Tibial artery (tissue), 4 donors: ENCODE measurements around the gene RNU2-63P.
"Not testable (repeated sequence)": the region's sequence is repeated elsewhere in the genome, so short reads cannot be mapped to it uniquely, and the experiment has no call there.

Experiments used
- DNase-seq, 2 donors: peaks; one replicate each; pipeline ENCODE4 v3.0.0-alpha.2; 2019
- H3K27ac ChIP-seq, 2 donors: fragments of 200-600 bp; sonication (generic) in 1 of 2; 1 replicate in 1 of 2; 2 replicates in 1 of 2; pipeline ENCODE4 v1.5.1; 2018 to 2019; ENCODE audit warnings: mild to moderate bottlenecking in 1 of 2
- H3K27me3 ChIP-seq, 2 donors: fragments of 200-600 bp; sonication (generic) in 1 of 2; one replicate each; pipeline versions ENCODE4 v1.5.1 to v1.6.0; 2016 to 2019
- H3K36me3 ChIP-seq, 3 donors: fragments of 200-600 bp; sonication (generic) in 2 of 3; one replicate each; pipeline ENCODE4 v1.5.1; 2016 to 2019; ENCODE audit warnings: mild to moderate bottlenecking in 2 of 3
- H3K4me1 ChIP-seq, 4 donors: fragments of 200-600 bp; sonication (generic) in 2 of 4; 1 replicate in 3 of 4; 2 replicates in 1 of 4; pipeline ENCODE4 v1.5.1; 2016 to 2019
- H3K4me3 ChIP-seq, 2 donors: fragments of 200-600 bp; sonication (generic) in 1 of 2; 1 replicate in 1 of 2; 2 replicates in 1 of 2; pipeline ENCODE4 v1.5.1; 2018 to 2019; ENCODE audit warnings: mild to moderate bottlenecking in 2 of 2
- H3K9me3 ChIP-seq, 3 donors: fragments of 200-600 bp; sonication (generic) in 1 of 3; one replicate each; pipeline ENCODE4 v1.5.1; 2016 to 2019
- intact Hi-C: fragments of 100-400 bp; cut with DNase I; formaldehyde crosslinking; loops from one replicate; pipeline ENCODE4 v1.15.0; 2023; ENCODE audit warnings: low total_unique reads
- TF ChIP-seq, protein P1 (sequence below), 2 experiments: fragments of 200-600 bp in 1 of 2; fragments of 450-650 bp in 1 of 2; IDR thresholded peaks; one replicate each; pipeline ENCODE4 v1.5.1; 2017 to 2019; ENCODE audit warnings: antibody characterized with exemption in 2 of 2, mild to moderate bottlenecking in 1 of 2, moderate library complexity in 1 of 2

The RNU2-63P gene

DNA sequence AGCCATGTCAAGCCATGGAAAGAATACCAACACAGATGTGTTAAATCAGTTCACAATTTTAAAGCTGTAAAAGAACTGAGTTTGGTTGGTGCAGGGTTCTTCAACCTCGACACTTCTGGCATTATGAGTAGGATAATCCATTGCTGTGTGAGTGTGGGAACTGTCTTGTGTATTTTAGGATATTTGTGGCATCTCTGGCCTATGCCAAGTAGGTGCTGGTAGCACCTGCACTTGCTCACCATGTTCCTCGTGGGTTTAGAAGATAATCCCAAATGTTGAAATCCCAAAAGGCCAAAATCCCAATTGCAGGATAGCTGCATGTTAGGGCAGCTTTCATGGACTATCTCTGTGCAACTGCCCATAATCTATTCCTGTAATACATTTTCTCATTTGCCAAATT, 35.4 kb upstream of the RNU2-63P start:
- no peaks in the 10 kb centered on the region for H3K27me3 ChIP-seq
- intact Hi-C loops, result loop anchor here (5.0 kb wide), 1 partner anchor 116 kb away; no protein-coding TSS in a partner anchor

DNA sequence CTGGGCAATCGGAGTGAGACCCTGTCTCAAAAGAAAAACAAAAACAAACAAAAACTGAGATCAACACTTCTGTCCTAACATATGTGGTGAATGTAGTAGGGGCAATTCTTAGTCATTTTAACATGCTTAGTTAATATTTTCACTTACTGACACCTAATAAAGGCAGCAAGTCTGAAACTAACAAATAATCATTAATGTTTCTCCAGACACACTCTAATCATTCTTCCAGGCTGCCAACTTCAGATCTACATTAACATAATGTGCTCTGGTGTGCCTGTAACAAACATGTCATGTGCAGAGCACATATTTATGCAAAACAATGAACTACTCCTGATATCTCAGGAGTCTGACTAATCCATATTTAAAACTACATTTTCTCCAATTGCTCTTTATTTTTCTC, 33.3 kb upstream of the RNU2-63P start:
- Histone ChIP-seq H3K4me3 (no peak overlapping the region), H3K36me3 (peaks cover 0 to 5% (median 0%) of the 10 kb centered on the region in 3 donors), H3K27me3 (no peaks in the 10 kb centered on the region), H3K27ac (no peak overlapping the region), H3K9me3 (no peaks in the 10 kb centered on the region), H3K4me1 (peaks cover 0 to 30% (median 17%) of the 10 kb centered on the region in 4 donors)
- DNase-seq, result no peak
- TF ChIP-seq, protein P1, sequence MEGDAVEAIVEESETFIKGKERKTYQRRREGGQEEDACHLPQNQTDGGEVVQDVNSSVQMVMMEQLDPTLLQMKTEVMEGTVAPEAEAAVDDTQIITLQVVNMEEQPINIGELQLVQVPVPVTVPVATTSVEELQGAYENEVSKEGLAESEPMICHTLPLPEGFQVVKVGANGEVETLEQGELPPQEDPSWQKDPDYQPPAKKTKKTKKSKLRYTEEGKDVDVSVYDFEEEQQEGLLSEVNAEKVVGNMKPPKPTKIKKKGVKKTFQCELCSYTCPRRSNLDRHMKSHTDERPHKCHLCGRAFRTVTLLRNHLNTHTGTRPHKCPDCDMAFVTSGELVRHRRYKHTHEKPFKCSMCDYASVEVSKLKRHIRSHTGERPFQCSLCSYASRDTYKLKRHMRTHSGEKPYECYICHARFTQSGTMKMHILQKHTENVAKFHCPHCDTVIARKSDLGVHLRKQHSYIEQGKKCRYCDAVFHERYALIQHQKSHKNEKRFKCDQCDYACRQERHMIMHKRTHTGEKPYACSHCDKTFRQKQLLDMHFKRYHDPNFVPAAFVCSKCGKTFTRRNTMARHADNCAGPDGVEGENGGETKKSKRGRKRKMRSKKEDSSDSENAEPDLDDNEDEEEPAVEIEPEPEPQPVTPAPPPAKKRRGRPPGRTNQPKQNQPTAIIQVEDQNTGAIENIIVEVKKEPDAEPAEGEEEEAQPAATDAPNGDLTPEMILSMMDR (IDR thresholded peaks at IDR 0.05), result no peak
- intact Hi-C loops, result loop anchor here (5.0 kb wide), 1 partner anchor 118 kb away; no protein-coding TSS in a partner anchor

More for the DNA sequence above, 35.4 kb upstream of the RNU2-63P start:
- TF ChIP-seq, protein P1 (IDR thresholded peaks at IDR 0.05), result no peak
- peaks cover 0 to 36% (median 17%) of the 10 kb centered on the region in 4 donors for H3K4me1 ChIP-seq
- H3K36me3 ChIP-seq, result peaks cover 0 to 5% (median 0%) of the 10 kb centered on the region in 3 donors
- DNase-seq, result no peak
- no peak overlapping the region for H3K27ac ChIP-seq
- H3K4me3 ChIP-seq, result no peak overlapping the region
- no peaks in the 10 kb centered on the region for H3K9me3 ChIP-seq

DNA sequence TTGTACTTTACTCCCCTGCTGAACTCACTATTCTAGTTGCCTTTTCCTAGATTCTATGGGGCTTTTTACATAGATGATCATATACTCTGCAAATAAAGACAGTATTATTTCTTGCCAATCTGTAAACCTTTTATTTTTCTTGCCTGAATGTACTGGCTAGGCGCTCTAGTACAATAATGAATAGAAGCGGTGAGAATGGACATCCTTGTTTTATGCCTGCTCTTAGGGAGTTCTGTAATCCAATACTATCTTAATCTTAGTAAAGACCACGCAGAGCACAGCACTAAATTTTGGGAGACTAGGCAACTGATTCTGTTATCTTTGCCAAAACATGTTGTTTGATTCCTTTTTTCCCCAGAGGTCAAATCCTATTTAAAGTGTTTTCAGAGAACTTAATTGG, 32.2 kb upstream of the RNU2-63P start:
- peaks cover 0 to 5% (median 4%) of the 10 kb centered on the region in 3 donors for H3K36me3 ChIP-seq
- intact Hi-C loops, result no loop called here
- DNase-seq, result no peak
- TF ChIP-seq, protein P1 (IDR thresholded peaks at IDR 0.05), result no peak
- H3K9me3 ChIP-seq, result no peaks in the 10 kb centered on the region
- no peak overlapping the region for H3K27ac ChIP-seq
- peaks cover 0 to 19% (median 8%) of the 10 kb centered on the region in 4 donors for H3K4me1 ChIP-seq
- no peaks in the 10 kb centered on the region for H3K27me3 ChIP-seq
- H3K4me3 ChIP-seq, result no peak overlapping the region

DNA sequence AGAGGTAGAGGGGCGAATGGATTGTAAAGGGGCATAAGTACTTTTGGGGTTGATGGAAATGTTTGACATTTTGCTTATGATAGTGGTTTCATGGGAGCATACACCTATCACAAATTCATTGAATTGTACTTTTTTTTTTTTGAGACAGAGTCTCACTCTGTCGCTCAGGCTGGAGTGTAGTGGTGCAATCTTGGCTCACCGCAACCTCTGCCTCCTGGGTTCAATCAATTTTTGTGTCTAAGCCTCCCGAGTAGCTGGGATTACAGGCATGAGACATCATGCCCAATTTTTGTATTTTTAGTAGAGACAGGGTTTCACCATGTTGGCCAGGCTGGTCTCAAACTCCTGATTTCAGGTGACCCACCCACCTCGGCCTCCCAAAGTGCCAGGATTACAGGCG, 29.2 kb upstream of the RNU2-63P start:
- H3K4me3 ChIP-seq, DNase-seq, H3K27ac ChIP-seq, H3K36me3 ChIP-seq, H3K9me3 ChIP-seq, H3K27me3 ChIP-seq, intact Hi-C loops: not testable (repeated sequence)
- peaks cover 0 to 10% (median 4%) of the 10 kb centered on the region in 4 donors for H3K4me1 ChIP-seq

DNA sequence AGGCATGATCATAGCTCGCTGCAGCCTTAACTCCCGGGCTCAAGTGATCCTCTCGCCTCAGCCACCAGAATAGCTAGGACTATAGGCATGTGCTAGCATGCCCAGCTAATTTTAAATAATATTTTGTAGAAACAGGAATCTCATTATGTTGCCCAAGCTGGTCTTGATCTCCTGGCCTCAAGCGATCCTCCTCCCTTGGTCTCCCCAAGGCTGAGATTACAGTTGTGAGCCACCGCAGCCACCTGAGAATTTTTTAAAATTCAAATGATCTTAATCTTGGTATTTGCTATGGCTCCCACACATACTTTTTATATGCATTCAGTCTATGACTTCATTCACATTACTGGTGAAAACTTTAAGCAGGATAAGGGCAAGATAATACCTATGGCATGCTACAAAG, 26.1 kb upstream of the RNU2-63P start:
- Histone ChIP-seq H3K27me3 (no peaks in the 10 kb centered on the region), H3K4me3 (no peak overlapping the region), H3K36me3 (peaks cover 0 to 5% (median 0%) of the 10 kb centered on the region in 3 donors), H3K9me3 (no peaks in the 10 kb centered on the region), H3K27ac (no peak overlapping the region), H3K4me1 (peaks cover 0 to 8% (median 4%) of the 10 kb centered on the region in 4 donors)
- intact Hi-C loops, result no loop called here
- TF ChIP-seq, protein P1 (IDR thresholded peaks at IDR 0.05), result no peak
- DNase-seq, result no peak

DNA sequence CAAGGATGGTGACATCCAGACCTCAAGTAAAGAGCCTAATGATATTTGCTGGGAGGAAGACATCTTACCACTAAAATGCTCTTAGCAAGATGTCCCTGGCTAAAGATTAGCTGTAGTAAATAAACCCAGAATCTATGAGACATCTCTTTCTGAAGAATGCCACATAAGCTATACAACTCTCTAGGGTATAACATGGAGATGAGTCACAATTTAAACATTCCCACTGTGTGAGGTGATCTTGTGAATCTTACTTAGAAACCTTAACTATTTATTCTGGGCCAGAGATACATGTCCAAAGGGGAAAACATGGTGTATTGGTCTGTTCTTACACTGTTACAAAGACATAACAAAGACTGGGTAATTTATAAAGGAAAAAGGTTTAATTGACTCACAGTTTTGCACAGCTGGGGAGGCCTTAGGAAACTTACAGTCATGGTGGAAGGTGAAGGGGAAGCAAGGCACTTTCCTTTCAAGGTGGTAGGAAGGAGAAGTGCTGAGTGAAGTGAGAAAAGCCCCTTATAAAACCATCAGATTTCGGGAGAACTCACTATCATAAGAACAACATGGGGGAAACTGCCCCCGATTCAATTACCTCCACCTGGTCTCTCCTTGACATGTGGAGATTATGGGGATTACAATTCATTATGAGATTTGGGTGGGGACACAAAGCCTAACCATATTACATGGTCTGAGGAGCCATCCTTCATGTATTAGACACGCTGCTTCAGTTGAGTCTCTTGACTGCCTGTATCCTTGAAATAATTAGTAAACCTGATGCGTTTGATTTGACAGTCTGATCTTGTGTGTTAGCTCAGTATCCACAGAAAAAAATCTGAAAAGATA, 22.1 kb upstream of the RNU2-63P start:
- H3K36me3 ChIP-seq, result peaks cover 0 to 15% (median 4%) of the 10 kb centered on the region in 3 donors
- no peak for DNase-seq
- intact Hi-C loops, result no loop called here
- H3K4me1 ChIP-seq, result peaks cover 0 to 8% (median 2%) of the 10 kb centered on the region in 4 donors
- no peaks in the 10 kb centered on the region for H3K9me3 ChIP-seq
- no peak overlapping the region for H3K4me3 ChIP-seq
- H3K27ac ChIP-seq, result no peak overlapping the region
- TF ChIP-seq, protein P1 (IDR thresholded peaks at IDR 0.05), result no peak
- H3K27me3 ChIP-seq, result no peaks in the 10 kb centered on the region
